HG02981 (cell line): ENCODE results near the gene DIRAS1.

Source experiments
- ATAC-seq: cut with Tn5 transposase; IDR thresholded peaks from one replicate; pipeline ENCODE4 v1.9.1; 2021; ENCODE audit warnings: mild to moderate bottlenecking, moderate library complexity; ENCODE audit not compliant: unreplicated experiment

Gene DIRAS1

GRCh38 chr19:2728783-2729387 is 7.7 kb upstream of the DIRAS1 start:
- no peak for ATAC-seq

- ATAC-seq: no peak
These were observed 6.4 kb upstream of the DIRAS1 start for GRCh38 chr19:2727640-2727944.

GRCh38 chr19:2726904-2727639 is 5.9 kb upstream of the DIRAS1 start:
- ATAC-seq: no peak

- ATAC-seq: no peak
These were observed 5.1 kb upstream of the DIRAS1 start for GRCh38 chr19:2726160-2726855.

GRCh38 chr19:2724148-2724557 is 3.0 kb upstream of the DIRAS1 start:
- no peak for ATAC-seq

- no peak for ATAC-seq
These were observed 2.6 kb upstream of the DIRAS1 start for GRCh38 chr19:2723747-2724146.

- no peak for ATAC-seq
These were observed 2.2 kb upstream of the DIRAS1 start for GRCh38 chr19:2723345-2723715.

- ATAC-seq: no peak
These were observed 1.6 kb upstream of the DIRAS1 start for GRCh38 chr19:2722541-2723344.

GRCh38 chr19:2721570-2722540 is 683 bp upstream of the DIRAS1 start:
- no peak for ATAC-seq

GRCh38 chr19:2719920-2720776 is 1.0 kb downstream of the DIRAS1 start:
- no peak for ATAC-seq

GRCh38 chr19:2719232-2719735 is 1.9 kb downstream of the DIRAS1 start:
- no peak for ATAC-seq

- no peak for ATAC-seq
These were observed 3.3 kb downstream of the DIRAS1 start for GRCh38 chr19:2717638-2718541.

- no peak for ATAC-seq
These were observed 4.2 kb downstream of the DIRAS1 start for GRCh38 chr19:2716722-2717637.

- ATAC-seq: no peak
These were observed 4.9 kb downstream of the DIRAS1 start for GRCh38 chr19:2716275-2716650.

- no peak for ATAC-seq
These were observed 5.5 kb downstream of the DIRAS1 start for GRCh38 chr19:2715470-2716274.

GRCh38 chr19:2714531-2715269 is 6.5 kb downstream of the DIRAS1 start:
- no peak for ATAC-seq
